H9 (cell line): ENCODE results near the gene P4HB. TPM values are rescaled to one million over a fixed set of nuclear protein-coding genes. Genes with fewer than 3 reads are reported as not detected.

Experiments used
- DNase-seq: peaks from one replicate; pipeline ENCODE4 v3.0.0-alpha.2; 2017
- H2AFZ ChIP-seq: one replicate; pipeline ENCODE4 v1.6.1; 2013; ENCODE audit warnings: mild to moderate bottlenecking, low read length, control low read depth, moderate library complexity
- H2AK5ac ChIP-seq: 2 replicates; pipeline ENCODE4 v1.6.1; 2013; ENCODE audit warnings: low read length, control low read depth, mixed read lengths; ENCODE audit not compliant: insufficient read length
- H2BK120ac ChIP-seq: one replicate; pipeline ENCODE4 v1.6.1; 2013; ENCODE audit warnings: low read depth, mild to moderate bottlenecking, low read length, control low read depth, inconsistent platforms; ENCODE audit not compliant: poor library complexity, severe bottlenecking
- H2BK12ac ChIP-seq: 2 replicates; pipeline ENCODE4 v1.6.1; 2013; ENCODE audit warnings: low read length, control low read depth, mixed read lengths, low read depth; ENCODE audit not compliant: insufficient read length
- H2BK15ac ChIP-seq: 2 replicates; pipeline ENCODE4 v1.6.1; 2013; ENCODE audit warnings: low read depth, low read length, control low read depth
- H2BK20ac ChIP-seq: one replicate; pipeline ENCODE4 v1.6.1; 2013; ENCODE audit warnings: low read depth, mild to moderate bottlenecking, low read length, control low read depth, inconsistent platforms; ENCODE audit not compliant: poor library complexity, severe bottlenecking
- H2BK5ac ChIP-seq: 2 replicates; pipeline ENCODE4 v1.6.1; 2013; ENCODE audit warnings: low read length, control low read depth, mixed read lengths; ENCODE audit not compliant: insufficient read length
- H3K14ac ChIP-seq: 2 replicates; pipeline ENCODE4 v1.6.1; 2013; ENCODE audit warnings: low read length, control low read depth; ENCODE audit not compliant: insufficient read depth
- H3K18ac ChIP-seq: 2 replicates; pipeline ENCODE4 v1.6.1; 2013; ENCODE audit warnings: low read depth, mild to moderate bottlenecking, mixed read lengths, low read length, control low read depth; ENCODE audit not compliant: insufficient read length
- H3K23ac ChIP-seq: 2 replicates; pipeline ENCODE4 v1.6.1; 2013; ENCODE audit warnings: low read length, control low read depth, mixed read lengths, low read depth; ENCODE audit not compliant: insufficient read length
- H3K23me2 ChIP-seq: 2 replicates; pipeline ENCODE4 v1.6.1; 2013; ENCODE audit warnings: low read depth, mild to moderate bottlenecking, mixed read lengths, low read length, control low read depth; ENCODE audit not compliant: insufficient read length, poor library complexity, severe bottlenecking
- H3K27ac ChIP-seq: 2 replicates; pipeline ENCODE4 v1.5.1; 2013; ENCODE audit warnings: low read length, control low read depth, mixed read lengths, low read depth; ENCODE audit not compliant: insufficient read length
- H3K27me3 ChIP-seq: 2 replicates; pipeline ENCODE4 v1.6.1; 2013; ENCODE audit warnings: low read length, control low read depth, inconsistent platforms; ENCODE audit not compliant: insufficient read depth
- H3K4ac ChIP-seq: 2 replicates; pipeline ENCODE4 v1.6.1; 2013; ENCODE audit warnings: low read depth, mild to moderate bottlenecking, control low read depth, inconsistent platforms, low read length, moderate library complexity
- H3K4me1 ChIP-seq: 2 replicates; pipeline ENCODE4 v1.6.1; 2013; ENCODE audit warnings: low read length, control low read depth, inconsistent platforms; ENCODE audit not compliant: insufficient read depth
- H3K4me2 ChIP-seq: 2 replicates; pipeline ENCODE4 v1.6.1; 2013; ENCODE audit warnings: low read length, control low read depth, mixed read lengths; ENCODE audit not compliant: insufficient read length, insufficient read depth
- H3K56ac ChIP-seq: 2 replicates; pipeline ENCODE4 v1.6.1; 2013; ENCODE audit warnings: low read depth, mild to moderate bottlenecking, mixed read lengths, low read length, control low read depth; ENCODE audit not compliant: insufficient read length
- H3K79me1 ChIP-seq: 2 replicates; pipeline ENCODE4 v1.6.1; 2013; ENCODE audit warnings: low read depth, mild to moderate bottlenecking, moderate library complexity, low read length, control low read depth, inconsistent platforms; ENCODE audit not compliant: insufficient read depth, poor library complexity, severe bottlenecking
- H3K79me2 ChIP-seq: 2 replicates; pipeline ENCODE4 v1.6.1; 2013; ENCODE audit warnings: low read length, control low read depth, inconsistent platforms; ENCODE audit not compliant: insufficient read depth
- H3K9ac ChIP-seq: 2 replicates; pipeline ENCODE4 v1.6.1; 2013; ENCODE audit warnings: low read length, control low read depth, mixed read lengths; ENCODE audit not compliant: insufficient read length; ENCODE audit errors: extremely low read depth
- H3K9me3 ChIP-seq: one replicate; pipeline ENCODE4 v1.6.1; 2013; ENCODE audit warnings: low read depth, low read length, inconsistent platforms; ENCODE audit not compliant: control insufficient read depth
- H3T11ph ChIP-seq: one replicate; pipeline ENCODE4 v1.6.1; 2013; ENCODE audit warnings: mild to moderate bottlenecking, low read length, control low read depth, inconsistent platforms
- H4K20me1 ChIP-seq: one replicate; pipeline ENCODE4 v1.6.1; 2013; ENCODE audit not compliant: control insufficient read depth, insufficient read length, insufficient read depth
- H4K5ac ChIP-seq: 2 replicates; pipeline ENCODE4 v1.6.1; 2013; ENCODE audit warnings: low read depth, mild to moderate bottlenecking, mixed read lengths, low read length, control low read depth; ENCODE audit not compliant: insufficient read length
- H4K8ac ChIP-seq: replicated peaks from 2 replicates; pipeline ENCODE4 v1.6.1; 2013; ENCODE audit warnings: low read length, control low read depth, mixed read lengths, low read depth; ENCODE audit not compliant: insufficient read length
- H4K91ac ChIP-seq: 2 replicates; pipeline ENCODE4 v1.6.1; 2013; ENCODE audit warnings: low read depth, mild to moderate bottlenecking, moderate library complexity, mixed read lengths, low read length, control low read depth; ENCODE audit not compliant: insufficient read length
- H3K27ac Mint-ChIP-seq, 3 experiments: 2 replicates in 2 of 3; 3 replicates in 1 of 3; pipeline ENCODE4 v1.8.0; 2020 to 2021; ENCODE audit warnings: mixed read lengths in 3 of 3, mild to moderate bottlenecking in 1 of 3, moderate library complexity in 1 of 3
- H3K27me3 Mint-ChIP-seq: 2 replicates; pipeline ENCODE4 v1.8.0; 2021; ENCODE audit warnings: low read depth, mild to moderate bottlenecking, moderate library complexity, mixed read lengths
- H3K36me3 Mint-ChIP-seq, 3 experiments: 2 replicates in 2 of 3; 3 replicates in 1 of 3; pipeline ENCODE4 v1.8.0; 2020 to 2021; ENCODE audit warnings: low read depth in 3 of 3, mixed read lengths in 3 of 3; ENCODE audit not compliant: insufficient read depth in 1 of 3
- H3K4me1 Mint-ChIP-seq, 2 experiments: 2 replicates each; pipeline ENCODE4 v1.8.0; 2020; ENCODE audit warnings: mixed read lengths in 2 of 2
- H3K4me3 Mint-ChIP-seq, 2 experiments: 2 replicates in 1 of 2; 3 replicates in 1 of 2; pipeline ENCODE4 v1.8.0; 2020 to 2021; ENCODE audit warnings: mild to moderate bottlenecking in 2 of 2, mixed read lengths in 2 of 2, moderate library complexity in 1 of 2
- H3K9me3 Mint-ChIP-seq, 2 experiments: 2 replicates in 1 of 2; 3 replicates in 1 of 2; pipeline ENCODE4 v1.8.0; 2020; ENCODE audit warnings: mild to moderate bottlenecking in 2 of 2, mixed read lengths in 2 of 2, moderate library complexity in 1 of 2
- WGBS: extraction: QIAGEN DNeasy Blood & Tissue Kit; methylation state at CpG from one replicate; pipeline ENCODE4 v1.1.7; 2013; ENCODE audit warnings: missing lambda C conversion rate, low lambda C conversion rate, mixed read lengths; ENCODE audit not compliant: insufficient read length; ENCODE audit errors: extremely low coverage; 5-methylcytosine and 5-hydroxymethylcytosine counted together
- total RNA-seq: library from RNA; stranded (reverse); gene quantifications from 2 replicates; pipeline ENCODE4 v1.2.1, GENCODE V29; 2021
- TF ChIP-seq, protein P1 (sequence below): fragments of 200-600 bp; sonication (generic); conservative IDR thresholded peaks from 3 replicates; pipeline ENCODE4 v1.8.0; 2021; ENCODE audit warnings: antibody characterized with exemption, mild to moderate bottlenecking

Gene P4HB
- total RNA-seq, 1 experiment from 2014 or later = 366 TPM

DNA sequence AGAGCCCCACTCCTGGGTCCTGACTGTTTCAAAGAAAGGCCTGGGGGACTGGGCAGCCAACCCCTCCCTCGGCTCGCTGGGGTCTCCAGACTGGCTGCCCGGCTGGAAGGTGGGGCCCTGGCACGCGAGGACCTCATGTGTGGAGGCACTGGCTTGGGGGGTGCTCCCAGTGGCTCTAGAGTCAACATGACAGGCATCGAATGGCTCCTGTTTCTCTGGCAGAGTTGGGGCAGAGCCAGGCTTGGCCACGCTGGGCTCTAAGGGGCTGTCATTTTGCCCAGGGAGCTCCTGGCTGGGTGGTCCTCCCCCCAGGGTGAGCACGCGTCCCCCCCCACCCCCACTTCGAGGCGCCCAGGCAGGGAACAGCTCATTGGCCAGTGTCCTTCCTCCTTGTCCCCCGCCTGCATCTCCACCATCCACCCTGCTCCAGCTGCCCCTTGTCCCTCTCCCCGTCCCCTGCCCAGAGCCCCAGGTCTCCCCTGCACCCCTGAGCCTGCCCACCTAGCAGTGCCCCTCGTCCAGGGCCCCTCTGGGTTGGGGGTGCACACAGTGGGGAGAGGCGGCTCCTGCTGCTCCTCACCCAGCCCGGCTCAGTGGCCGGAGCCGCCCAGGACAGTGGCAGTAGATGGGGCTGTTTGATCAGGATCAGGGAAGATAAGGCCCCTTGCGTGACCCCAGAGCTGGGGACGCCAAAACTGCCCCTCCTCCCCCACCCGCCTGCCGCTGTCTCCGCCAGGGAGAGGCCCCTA, 53.7 kb downstream of the P4HB start:
- H3K23ac ChIP-seq = no peak overlapping the region
- H2BK5ac ChIP-seq = no peak overlapping the region
- no peak overlapping the region for H3K14ac ChIP-seq
- no peaks in the 10 kb centered on the region for H3K79me2 ChIP-seq
- H3K79me1 ChIP-seq = no peaks in the 10 kb centered on the region
- Mint-ChIP-seq H3K27me3 (peaks cover 73% of the 10 kb centered on the region), H3K4me3 (no peak overlapping the region), H3K27ac (no peak overlapping the region), H3K9me3 (no peaks in the 10 kb centered on the region; a peak in 3 of 5 replicates), H3K36me3 (no peaks in the 10 kb centered on the region), H3K4me1 (peaks cover 0 to 6% of the 10 kb centered on the region in 2 experiments; a peak in 1 of 4 replicates)
- TF ChIP-seq, protein P1, sequence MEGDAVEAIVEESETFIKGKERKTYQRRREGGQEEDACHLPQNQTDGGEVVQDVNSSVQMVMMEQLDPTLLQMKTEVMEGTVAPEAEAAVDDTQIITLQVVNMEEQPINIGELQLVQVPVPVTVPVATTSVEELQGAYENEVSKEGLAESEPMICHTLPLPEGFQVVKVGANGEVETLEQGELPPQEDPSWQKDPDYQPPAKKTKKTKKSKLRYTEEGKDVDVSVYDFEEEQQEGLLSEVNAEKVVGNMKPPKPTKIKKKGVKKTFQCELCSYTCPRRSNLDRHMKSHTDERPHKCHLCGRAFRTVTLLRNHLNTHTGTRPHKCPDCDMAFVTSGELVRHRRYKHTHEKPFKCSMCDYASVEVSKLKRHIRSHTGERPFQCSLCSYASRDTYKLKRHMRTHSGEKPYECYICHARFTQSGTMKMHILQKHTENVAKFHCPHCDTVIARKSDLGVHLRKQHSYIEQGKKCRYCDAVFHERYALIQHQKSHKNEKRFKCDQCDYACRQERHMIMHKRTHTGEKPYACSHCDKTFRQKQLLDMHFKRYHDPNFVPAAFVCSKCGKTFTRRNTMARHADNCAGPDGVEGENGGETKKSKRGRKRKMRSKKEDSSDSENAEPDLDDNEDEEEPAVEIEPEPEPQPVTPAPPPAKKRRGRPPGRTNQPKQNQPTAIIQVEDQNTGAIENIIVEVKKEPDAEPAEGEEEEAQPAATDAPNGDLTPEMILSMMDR = no peak
- no peak overlapping the region for H2BK15ac ChIP-seq
- H4K8ac ChIP-seq = no peak overlapping the region
- no peak overlapping the region for H3K56ac ChIP-seq
- DNase-seq = no peak
- no peak overlapping the region for H3K4me2 ChIP-seq
- H2BK12ac ChIP-seq = no peak overlapping the region
- H4K5ac ChIP-seq = no peak overlapping the region
- H3T11ph ChIP-seq = no peak overlapping the region
- H4K20me1 ChIP-seq = no peaks in the 10 kb centered on the region
- no peak overlapping the region for H2BK20ac ChIP-seq
- H3K27ac ChIP-seq = no peak overlapping the region
- no peaks in the 10 kb centered on the region for H3K9me3 ChIP-seq
- peaks cover 6% of the 10 kb centered on the region for H3K23me2 ChIP-seq
- H3K18ac ChIP-seq = no peak overlapping the region
- H2AK5ac ChIP-seq = no peak overlapping the region
- H2BK120ac ChIP-seq = no peak overlapping the region
- no peaks in the 10 kb centered on the region for H3K4me1 ChIP-seq
- peaks cover 32% of the 10 kb centered on the region for H3K27me3 ChIP-seq
- no peak overlapping the region for H4K91ac ChIP-seq
- no peak overlapping the region for H3K9ac ChIP-seq
- no peak overlapping the region for H3K4ac ChIP-seq
- H2AFZ ChIP-seq = no peak overlapping the region
- no CpG with 5 or more reads among the region's 23 CpGs for WGBS
